Measurements from ENCODE around the gene INPP5K. TPM values are rescaled to one million over a fixed set of nuclear protein-coding genes. Genes with fewer than 3 reads are reported as not detected.
"Not testable (repeated sequence)": the region's sequence is repeated elsewhere in the genome, so short reads cannot be mapped to it uniquely, and the experiment has no call there.

Gene INPP5K
- 10 to 100 TPM; 16.1 to 27.7 (median 25.1) TPM for polyA plus RNA-seq (ENCODE audit: insufficient read length in 10 of 10)
- long read RNA-seq, donor 1, transcript INPP5K-204 (12 exons, 2,988 nt) = major isoform, 8 of 9 reads
- long read RNA-seq, donor 1, partial matches to known transcripts = 0 of 9 reads
- long read RNA-seq, donor 1, other reads (novel, unspliced or antisense) = 0 of 9 reads
- long read RNA-seq, donor 2, transcript INPP5K-204 (12 exons, 2,988 nt) = major isoform, 5 of 6 reads
- long read RNA-seq, donor 2, partial matches to known transcripts = 0 of 6 reads
- long read RNA-seq, donor 2, other reads (novel, unspliced or antisense) = 0 of 6 reads
- long read RNA-seq, donor 3 = 0 reads
- long read RNA-seq, donor 4, partial matches to known transcripts = 0 of 2 reads
- long read RNA-seq, donor 4, other reads (novel, unspliced or antisense) = 0 of 2 reads
- long read RNA-seq, donor 5, transcript INPP5K-204 (12 exons, 2,988 nt) = major isoform, 5 of 5 reads
- long read RNA-seq, donor 5, partial matches to known transcripts = 0 of 5 reads
- long read RNA-seq, donor 5, other reads (novel, unspliced or antisense) = 0 of 5 reads
- long read RNA-seq, donor 6, partial matches to known transcripts = 0 of 3 reads
- long read RNA-seq, donor 6, other reads (novel, unspliced or antisense) = 0 of 3 reads
- long read RNA-seq, donor 7, partial matches to known transcripts = 0 of 4 reads
- long read RNA-seq, donor 7, other reads (novel, unspliced or antisense) = 0 of 4 reads
- long read RNA-seq, donor 8, partial matches to known transcripts = 0 of 1 reads
- long read RNA-seq, donor 8, other reads (novel, unspliced or antisense) = 0 of 1 reads
- long read RNA-seq, donor 9 = 0 reads

- peak; percentile 98 to 99 (median 99) for DNase-seq
Observed at GRCh38 chr17:1516388-1517161, at the start of gene INPP5K. Gene INPP5K, minus strand, starts transcription at chr17:1516612. Its CDS starts 113 bp downstream, at chr17:1516499.

- no peak for DNase-seq
Observed at GRCh38 chr17:1565877-1566276, 49.5 kb upstream of the INPP5K start.

GRCh38 chr17:1563786-1564613, 47.6 kb upstream of the INPP5K start:
- DNase-seq = no peak

GRCh38 chr17:1563471-1563785, 47.0 kb upstream of the INPP5K start:
- DNase-seq = not testable (repeated sequence)

GRCh38 chr17:1562176-1562643, 45.8 kb upstream of the INPP5K start:
- DNase-seq = no peak

GRCh38 chr17:1561420-1562175, 45.2 kb upstream of the INPP5K start:
- DNase-seq = peak in 1 of 3 donors; percentile 60

- DNase-seq = no peak
Observed at GRCh38 chr17:1560858-1561355, 44.5 kb upstream of the INPP5K start.

- no peak for DNase-seq
Observed at GRCh38 chr17:1560101-1560857, 43.9 kb upstream of the INPP5K start.

- no peak for DNase-seq
Observed at GRCh38 chr17:1559047-1560043, 42.9 kb upstream of the INPP5K start.

GRCh38 chr17:1558401-1558800, 42.0 kb upstream of the INPP5K start:
- DNase-seq = no peak

GRCh38 chr17:1557355-1558095, 41.1 kb upstream of the INPP5K start:
- DNase-seq = no peak

GRCh38 chr17:1555651-1556471, 39.4 kb upstream of the INPP5K start:
- DNase-seq = peak in 1 of 3 donors; percentile 37

GRCh38 chr17:1554751-1555540, 38.5 kb upstream of the INPP5K start:
- no peak for DNase-seq

GRCh38 chr17:1553354-1554266, 37.2 kb upstream of the INPP5K start:
- no peak for DNase-seq

Data from muscle of back (tissue), 13 donors.